Stimulated activated CD4-positive, alpha-beta T cell treated with anti-CD3 and anti-CD28 coated beads, Interleukin-4, amount 100 ng/mL, for 48 hours (primary cell): ENCODE measurements around the gene EXOSC3.
"Not testable (repeated sequence)": the region's sequence is repeated elsewhere in the genome, so short reads cannot be mapped to it uniquely, and the experiment has no call there.

Experiments
- DNase-seq, 2 donors: peaks; one replicate each; pipeline ENCODE4 v3.0.0-alpha.2; 2020; ENCODE audit warnings: low read depth in 2 of 2

Gene EXOSC3

DNA sequence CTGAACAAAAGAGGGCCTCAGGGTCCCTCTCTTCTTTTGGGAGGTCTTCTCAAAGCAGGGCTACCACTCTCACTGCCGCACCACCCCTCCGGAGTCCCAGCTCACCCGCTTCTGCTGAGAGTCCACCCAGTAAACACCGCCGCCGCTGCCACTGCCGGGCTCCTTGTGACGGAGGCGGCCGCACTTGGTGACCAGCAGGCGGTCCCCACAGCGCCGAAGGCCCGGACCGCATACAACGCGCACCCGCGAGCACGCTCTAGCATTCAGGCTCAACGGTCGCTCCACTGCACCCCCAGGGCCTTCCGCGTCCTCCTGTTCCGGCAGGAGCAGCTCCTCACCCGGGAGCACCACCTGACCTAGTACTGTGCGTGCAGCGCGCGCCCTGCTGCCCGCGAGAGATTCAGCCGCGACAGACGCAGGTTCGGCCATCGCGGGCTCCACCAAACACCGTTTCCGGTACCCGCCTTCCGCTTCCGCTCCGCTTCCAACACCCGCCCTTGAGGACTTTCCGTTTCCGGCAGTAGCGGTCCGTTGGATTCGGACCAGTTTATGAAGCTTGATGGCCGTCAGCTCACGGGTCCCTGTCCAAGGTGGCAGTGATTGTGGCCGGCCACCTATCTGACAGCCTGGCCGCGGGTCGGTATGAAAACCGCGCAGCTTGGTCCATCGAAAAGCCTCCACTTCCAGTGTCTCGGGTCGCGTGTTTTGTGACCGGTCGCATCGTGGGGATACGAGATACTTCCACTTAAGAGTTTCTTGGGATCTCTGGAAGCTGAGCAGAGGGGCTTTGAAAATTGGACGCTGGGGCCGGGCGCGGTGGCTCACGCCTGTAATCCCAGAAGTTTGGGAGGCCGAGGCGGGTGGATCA, at the start of gene EXOSC3:
Gene EXOSC3 (minus strand): TSS at position 449 of the 868 bp plus-strand sequence. CDS start 20 bp downstream, at position 429.
- peak; percentile 79 to 84 for DNase-seq

DNA sequence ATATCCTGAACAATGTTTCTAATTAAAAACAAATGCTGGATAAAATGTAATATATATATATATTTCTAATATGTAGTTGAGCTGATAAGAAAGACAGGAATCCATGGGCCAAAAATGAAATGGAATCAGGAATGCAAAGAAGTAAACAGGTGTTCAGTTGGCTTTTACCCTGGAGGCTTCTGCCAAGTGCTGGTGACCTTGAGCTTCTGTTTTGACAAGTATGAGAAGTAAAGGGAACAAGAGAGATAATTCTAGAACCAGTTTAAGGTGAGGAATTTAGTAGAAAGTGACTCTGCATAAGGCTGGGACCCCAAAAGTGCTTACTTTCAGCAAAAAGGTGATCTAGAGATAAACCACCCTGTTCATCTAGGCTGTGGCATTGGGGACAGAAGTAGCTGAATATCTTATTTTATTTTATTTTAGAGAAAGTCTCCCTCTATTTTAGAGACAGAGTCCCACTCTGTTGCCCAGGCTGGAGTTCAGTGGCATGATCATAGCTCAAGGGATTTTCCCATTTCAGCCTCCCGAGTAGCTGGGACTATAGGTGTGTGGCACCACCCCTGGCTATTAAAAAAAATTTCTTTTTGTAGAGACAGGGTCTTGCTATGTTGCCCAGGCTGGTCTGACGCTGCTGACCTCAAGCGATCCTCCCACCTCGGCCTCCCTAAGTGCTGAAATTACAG, 42.8 kb upstream of the EXOSC3 start:
- no peak for DNase-seq

DNA sequence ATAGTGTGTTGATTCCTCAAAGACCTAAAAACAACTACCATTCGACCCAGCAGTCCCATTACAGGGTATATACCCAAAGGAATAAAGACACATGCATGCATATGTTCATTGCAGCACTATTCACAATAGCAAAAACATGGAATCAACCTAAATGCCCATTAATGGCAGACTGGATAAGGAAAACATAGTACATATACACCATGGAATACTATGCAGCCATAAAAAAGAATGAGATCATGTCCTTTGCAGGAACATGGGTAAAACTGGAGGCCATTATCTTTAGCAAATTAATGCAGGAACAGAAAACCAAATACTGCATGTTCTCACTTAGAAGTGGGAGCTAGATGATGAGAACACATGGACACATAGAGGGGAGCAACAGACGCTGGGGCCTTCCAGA, 40.3 kb upstream of the EXOSC3 start:
- DNase-seq: not testable (repeated sequence)

DNA sequence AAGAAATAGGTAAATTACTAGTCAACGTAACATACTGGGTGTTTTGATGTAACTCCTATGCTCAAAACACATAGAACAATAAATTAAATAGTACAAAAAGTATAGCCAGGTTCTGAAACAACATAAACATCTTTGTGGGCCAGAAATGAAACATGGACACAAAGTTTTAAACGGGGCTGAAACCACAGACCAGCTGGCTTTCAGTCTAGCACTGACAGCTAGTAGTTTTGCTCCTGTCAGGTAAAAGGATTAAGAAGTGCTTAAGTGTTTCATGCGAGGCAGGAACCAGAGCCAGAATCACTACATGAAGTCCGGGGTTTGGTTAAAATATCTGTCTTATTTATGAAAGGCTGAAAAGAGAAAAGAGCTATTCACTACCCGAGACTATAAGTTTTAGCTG, 35.3 kb upstream of the EXOSC3 start:
- no peak for DNase-seq

DNA sequence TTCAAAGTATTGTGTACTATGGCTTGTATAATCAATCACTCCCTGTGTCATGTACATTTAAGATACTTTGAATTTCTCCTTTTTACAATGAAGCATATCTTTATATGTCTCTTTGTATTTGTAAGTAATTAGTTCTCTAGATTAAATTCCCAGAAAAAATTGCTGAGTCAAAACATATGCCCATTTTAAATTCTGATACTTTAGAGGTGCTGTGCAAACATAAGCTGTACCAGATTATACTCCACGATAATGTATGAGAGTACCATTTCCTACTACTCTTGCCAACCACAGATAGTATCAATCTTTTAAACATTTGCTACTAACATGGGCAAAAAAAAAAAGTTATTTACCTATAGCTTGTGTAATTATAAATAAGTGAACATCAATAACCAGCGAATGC, 34.0 kb upstream of the EXOSC3 start:
- DNase-seq: no peak

DNA sequence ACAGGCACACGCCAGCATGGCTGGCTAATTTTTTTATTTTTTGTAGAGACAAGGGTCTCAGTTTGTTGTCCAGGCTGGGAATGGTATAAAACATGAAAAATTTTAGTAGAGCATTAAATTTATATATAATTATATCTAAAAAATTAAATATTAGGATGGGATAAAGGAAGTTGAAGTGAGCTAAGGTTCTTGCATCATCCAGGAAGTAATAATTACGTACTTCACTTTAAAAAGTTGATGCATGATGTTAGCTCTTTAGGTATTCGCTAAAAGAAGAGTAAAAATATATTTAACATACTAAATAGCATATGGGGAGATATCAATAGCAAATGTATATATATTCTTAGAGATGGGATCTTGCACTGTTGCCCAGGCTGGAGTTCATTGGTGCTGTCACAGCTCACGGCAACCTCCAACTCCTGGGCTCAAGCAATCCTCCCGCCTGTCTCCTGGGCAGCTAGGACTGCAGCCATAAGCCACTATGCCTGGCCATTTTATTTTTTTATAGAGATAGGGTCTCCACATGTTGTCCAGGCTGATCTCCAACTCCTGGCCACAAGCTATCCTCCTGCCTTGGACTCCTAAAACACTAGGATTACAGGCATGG, 28.0 kb upstream of the EXOSC3 start:
- DNase-seq: no peak

DNA sequence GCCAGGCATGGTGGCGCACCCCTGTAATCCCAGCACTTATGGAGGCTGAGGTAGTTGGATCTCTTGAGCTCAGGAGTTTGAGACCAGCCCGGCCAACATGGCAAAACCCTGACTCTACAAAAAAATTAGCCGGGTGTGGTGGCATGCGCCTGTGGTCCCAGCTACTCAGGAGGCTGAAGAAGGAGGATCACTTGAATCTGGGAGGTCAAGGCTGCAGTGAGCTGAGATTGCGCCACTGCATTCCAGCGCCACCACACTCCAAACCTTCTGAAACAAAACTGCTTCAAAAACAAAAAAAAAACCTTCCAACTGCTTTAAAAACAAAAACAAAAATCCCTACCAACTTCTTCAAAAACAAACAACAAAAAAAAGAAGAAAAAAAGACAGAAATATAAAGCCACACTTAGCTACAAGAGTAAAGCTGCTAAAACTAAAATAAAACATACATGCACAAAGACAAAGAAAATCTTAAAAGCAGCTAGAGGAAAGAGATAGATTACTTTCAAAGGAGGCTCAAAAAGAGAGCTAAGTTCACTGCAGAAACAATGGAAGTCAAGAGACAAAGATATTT, 27.1 kb upstream of the EXOSC3 start:
- DNase-seq: no peak

DNA sequence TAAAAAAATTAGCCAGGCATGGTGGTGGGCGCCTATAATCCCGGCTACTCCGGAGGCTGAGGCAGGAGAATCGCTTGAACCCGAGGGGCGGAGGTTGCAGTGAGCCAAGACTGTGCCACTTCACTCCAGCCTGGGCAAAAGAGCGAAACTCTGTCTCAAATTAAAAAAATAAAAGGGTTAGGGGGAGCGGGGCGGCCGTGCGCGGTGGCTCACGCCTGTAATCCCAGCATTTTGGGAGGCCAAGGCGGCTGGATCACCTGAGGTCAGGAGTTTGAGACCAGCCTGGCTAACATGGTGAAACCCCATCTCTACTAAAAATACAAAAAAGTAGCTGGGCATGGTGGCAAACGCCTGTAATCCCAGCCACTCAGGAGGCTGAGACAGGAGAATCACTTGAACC, 24.8 kb upstream of the EXOSC3 start:
- DNase-seq: not testable (repeated sequence)

DNA sequence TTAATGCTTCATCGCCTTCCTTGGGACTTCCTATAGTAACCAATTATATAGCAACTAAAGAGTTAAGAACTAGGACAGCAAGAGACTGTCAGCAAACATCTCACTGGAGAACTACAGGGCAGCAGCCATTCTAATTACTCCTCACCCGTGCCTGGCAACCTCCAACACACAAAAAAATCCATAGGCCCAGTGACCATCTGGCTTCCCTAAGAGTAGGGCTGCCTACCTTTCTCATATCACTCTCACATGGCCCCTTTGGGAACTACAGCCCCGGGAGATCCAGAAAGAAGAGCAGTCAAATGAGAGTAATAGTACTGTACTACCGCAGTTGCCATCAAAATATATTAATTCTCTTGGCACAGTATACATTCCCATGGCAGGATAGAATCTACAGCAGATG, 21.4 kb upstream of the EXOSC3 start:
- no peak for DNase-seq

DNA sequence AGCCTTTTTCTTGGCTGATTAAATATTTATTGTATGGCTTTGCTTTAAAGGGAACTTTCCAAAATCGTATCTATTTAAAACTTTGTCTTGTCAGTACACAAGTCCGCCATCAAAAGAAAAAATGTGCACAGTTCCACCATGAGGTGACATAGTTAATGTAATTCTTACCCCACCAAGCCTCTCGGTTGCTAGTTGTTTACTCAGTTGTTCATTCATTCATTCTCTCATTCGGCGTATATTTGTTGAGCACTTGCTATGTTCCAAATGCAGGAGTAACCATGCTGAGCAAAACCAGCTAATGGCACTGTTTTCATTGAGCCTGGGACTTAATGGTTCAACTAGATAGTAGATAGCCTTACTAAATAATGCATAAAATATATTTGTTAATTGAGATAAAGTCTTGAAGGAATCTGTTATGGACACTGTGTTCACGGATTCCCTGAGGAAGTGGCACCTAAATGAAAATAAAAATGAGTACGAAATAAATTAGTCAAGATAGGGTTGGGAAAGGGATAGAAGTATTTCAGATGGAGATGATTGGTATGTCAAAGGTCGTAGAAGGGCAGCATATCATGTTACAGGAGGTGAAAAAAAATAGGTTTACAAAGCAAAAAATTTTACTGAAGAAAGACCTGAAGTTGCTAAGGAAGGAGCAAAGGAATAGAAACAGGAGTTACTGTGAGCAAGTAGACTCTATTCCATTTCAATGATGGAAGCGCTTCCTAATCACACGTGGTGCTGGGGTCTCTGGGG, 17.3 kb upstream of the EXOSC3 start:
- DNase-seq: no peak

DNA sequence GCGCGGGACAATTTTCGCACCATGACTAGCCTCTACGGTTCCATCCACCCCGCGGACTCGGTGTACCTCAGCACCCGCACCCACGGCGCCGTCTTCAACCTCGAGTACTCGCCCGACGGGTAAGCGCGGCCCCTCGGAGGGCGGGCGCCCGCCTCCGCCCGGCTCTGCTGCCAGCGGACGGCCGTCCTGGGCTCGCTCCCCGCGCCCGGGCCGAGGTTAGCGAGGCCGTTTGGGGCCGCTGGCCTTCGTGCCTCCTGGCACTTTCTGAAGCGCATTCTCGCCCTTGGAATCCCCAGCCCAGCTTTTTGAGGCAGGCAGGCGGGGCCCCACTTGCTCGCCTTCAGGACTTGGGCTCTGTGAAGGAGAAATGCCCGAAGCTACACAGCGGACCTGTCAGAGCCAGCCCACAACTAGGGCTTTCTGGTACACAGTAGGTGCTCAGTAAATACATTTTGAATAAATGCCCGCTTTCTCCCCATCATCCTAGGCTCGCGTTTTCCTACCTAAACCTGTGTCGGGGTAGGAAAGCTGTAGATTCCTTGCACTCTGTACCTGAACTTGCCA, 16.5 kb upstream of the EXOSC3 start:
- DNase-seq: peak; percentile 14 to 26

DNA sequence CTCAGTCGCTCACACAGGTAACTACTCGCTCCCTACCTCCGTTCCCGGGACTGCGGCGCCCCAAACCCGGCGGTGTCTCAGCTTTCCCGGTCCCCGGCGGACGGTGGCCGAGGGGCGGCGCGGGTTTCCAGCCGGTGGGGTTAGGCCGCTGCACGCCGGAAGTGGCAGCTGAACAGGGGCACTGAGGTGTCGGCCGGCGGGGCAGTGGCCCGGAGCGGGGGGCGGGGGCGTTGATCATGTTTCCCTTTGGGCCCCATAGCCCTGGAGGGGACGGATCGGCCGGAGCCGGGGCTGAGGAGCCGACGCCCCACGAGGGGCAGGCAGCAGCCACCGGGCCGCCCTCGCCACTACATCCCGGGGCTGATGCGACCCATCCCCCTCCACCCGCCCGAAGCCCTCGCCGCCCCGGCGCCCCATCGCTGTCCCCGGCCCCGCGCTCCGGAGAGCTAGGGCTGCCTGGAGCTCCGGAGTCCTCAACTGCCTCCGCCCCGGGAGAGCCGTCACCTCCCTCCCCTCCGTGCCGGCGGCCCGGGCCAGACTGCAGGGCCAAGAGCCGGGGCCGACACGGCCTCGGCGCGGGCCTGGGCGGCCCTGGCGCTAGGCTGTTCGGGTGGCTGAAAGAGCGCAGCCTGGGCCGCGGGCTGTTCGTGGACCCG, 15.9 kb upstream of the EXOSC3 start, which contains the start of gene DCAF10:
Gene DCAF10 (plus strand): TSS at position 167 of the 656 bp plus-strand sequence. CDS start 70 bp downstream, at position 237.
- DNase-seq: peak; percentile 85 to 88

DNA sequence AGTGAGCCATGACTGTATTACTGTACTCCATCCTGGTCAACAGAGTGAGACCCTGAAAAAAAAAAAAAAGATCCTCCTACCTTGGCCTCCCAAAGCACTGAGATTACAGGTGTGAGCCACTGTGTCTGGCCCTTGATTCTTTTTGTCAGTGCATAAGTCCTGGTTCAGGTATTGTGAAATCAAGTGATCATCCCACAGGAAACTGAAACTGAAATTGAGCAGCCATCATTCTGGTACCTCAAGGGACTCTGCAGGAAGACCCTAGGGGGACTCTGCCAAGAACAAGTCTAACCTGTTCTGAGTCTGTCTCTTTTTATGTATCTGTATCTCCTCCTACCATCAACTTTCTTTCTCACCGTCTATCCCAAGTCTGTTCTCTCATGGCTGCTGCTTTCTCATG, 13.8 kb upstream of the EXOSC3 start:
- DNase-seq: no peak

DNA sequence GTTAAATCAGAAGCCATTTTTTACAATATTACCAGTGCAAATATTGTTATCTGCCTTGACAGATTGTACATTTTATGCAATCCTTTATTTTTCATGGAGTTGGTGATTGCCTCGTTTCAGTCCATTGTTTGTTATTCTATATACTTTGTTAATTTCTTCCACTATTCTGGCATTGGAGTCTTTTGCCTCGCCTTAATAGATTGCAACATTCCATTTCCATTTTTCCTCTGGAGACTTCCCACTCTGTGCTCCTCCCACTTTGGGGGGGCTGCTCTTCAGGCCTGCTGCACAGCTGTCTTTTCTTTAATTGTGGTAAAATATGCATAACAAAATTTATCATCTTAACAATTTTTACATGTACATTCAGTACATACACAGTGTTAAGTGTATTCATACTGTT, 11.4 kb upstream of the EXOSC3 start:
- no peak for DNase-seq

DNA sequence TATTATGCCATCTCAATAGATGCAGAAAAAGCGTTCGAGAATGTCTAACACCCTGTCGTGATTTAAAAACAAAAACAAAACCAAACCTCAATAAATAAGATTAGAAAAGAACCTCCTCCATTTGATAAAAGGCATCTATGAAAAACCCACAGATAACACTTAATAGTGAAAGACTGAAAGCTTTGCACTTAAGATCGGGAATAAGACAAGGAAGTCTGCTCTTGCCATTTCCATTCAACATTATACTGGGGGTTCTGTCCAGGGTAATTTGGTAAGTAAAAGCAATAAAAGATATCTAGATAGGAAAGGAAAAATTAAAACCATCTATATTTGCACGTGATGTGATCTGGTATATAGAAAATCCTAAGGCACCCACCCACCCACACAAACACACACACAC, 7.3 kb upstream of the EXOSC3 start:
- no peak for DNase-seq

DNA sequence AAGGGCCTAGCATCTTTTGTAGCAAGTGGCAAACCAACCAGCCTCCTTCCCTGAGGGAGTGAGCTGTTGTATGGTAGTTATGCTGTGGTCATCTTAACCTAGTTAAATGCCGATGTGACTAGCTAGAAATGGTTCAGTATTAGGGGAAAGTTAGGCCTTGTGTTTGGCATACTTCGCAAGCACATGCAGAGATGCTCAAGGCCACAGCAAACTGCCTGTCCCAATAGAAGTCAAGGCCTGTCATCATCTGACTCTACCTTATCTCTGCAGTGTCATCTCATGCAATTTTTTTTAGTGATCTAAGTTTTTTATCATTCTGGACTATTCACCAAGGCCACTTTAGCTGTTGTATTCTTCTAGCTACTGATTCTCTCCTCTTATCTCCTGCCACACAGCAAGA, 5.2 kb upstream of the EXOSC3 start:
- no peak for DNase-seq

DNA sequence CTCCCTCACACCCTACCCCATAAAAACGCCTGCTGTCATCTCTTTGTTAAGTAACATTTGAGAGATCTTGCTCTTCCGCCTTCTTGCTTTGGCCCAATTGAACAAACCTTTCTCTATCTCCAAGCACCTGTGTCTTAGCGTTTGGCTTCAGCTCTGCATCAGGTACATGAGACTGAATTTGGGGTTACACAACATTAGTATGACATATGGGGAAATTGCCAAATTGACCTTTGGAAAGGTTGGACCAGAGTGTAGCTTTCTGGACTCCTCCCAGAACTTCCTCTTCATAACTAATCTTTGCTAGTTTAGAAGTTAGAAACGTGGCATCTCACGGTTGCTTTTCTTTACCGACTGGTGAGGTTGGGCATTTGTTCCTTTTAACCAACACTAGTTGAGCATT, 3.5 kb upstream of the EXOSC3 start:
- DNase-seq: no peak

DNA sequence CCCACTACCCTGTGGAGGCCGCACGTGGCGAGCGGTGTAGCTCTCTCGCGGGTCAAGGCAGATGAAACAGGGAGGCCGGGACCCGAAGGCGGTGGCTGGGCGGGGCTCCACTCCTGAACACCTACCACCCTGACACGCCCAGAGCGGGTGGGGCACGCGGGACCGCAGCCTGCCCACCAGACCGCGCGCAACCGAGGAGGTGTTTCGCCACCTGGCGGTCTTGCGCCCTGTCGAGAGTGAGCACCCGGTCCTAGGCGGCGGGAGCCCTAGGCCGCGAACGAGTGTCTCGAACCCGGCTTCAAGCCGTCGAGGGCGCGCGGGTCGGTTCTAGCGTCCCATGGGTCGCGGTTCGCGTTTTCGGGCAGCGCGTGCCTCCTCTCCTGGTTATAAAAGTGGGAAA, 2.2 kb upstream of the EXOSC3 start:
- no peak for DNase-seq

DNA sequence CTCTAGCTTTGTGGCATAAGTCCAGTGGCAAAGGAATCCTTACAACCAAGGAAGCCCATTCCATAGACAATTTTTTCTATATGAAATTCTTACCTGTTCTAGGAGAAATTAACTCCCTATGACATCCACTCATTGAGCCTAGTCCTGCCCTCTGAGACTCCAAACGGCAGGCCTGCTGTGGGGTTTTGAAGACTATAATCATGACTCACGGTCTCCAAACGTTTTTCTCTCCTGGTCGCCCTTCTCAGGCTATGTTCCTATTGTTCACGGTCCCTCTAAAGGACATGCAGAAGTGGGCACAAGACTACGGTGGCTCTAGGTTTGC, 611 bp downstream of the EXOSC3 start:
- DNase-seq: no peak

DNA sequence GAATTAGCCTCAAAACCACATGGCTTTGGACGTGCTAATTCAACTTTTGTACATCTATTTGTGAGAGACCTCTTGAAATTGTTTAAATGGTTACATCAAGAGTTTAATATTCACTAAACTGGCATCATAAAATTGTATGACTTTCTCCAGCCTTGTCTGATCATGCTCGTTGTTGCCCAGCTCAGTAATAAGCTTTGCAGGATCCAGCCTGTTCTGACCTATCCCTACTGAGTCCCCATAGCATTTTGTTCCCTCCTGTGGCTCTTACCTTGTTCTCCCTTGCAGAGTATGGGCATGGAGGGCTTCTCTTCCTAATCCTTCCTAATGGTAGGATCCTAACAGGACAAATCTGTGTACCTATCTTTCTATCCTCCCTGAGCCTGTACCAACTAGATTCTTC, 6.3 kb downstream of the EXOSC3 start:
- no peak for DNase-seq

DNA sequence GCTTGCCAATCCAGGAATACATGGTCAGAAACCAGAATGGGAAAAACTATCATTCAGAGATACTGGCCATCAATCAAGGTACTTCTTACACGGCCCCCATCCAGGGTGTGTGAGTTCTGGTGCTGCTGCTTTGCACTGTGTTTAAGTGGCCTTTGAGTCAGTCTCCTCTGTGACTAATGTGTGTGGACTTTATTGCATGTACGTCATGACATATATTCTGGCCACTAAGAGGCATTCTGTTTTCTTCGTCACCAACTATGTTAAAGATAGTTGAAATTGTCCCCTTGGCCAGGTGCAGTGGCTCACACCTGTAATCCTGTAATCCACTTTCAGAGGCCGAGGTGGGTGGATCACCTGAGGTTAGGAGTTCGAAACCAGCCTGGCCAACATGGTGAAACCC, 8.5 kb downstream of the EXOSC3 start:
- no peak for DNase-seq
